WTC11 (cell line): Measurements from ENCODE around the gene ACTG2. TPM values are rescaled to one million over a fixed set of nuclear protein-coding genes. Genes with fewer than 3 reads are reported as not detected.

Experiments
- ATAC-seq: fragments of 200-7000 bp; cut with Tn5 transposase; 2 replicates; pipeline ENCODE4 v1.10.0; 2021; ENCODE audit warnings: mild to moderate bottlenecking, moderate library complexity
- CTCF ChIA-PET: fragments of 300-600 bp; sonication (Branson Sonifier 250); formaldehyde crosslinking; loops from one replicate; lab custom pipeline; 2021; ENCODE audit warnings: antibody characterized with exemption; lab: Charles Lee
- POLR2A ChIA-PET: fragments of 350-600 bp; sonication (Branson Sonifier 250); formaldehyde crosslinking; loops from one replicate; lab custom pipeline; 2021; ENCODE audit warnings: antibody characterized with exemption; lab: Charles Lee
- DNase-seq: peaks from one replicate; pipeline ENCODE4 v3.0.0; 2021; ENCODE audit warnings: low spot score
- H3K27ac Mint-ChIP-seq: 2 replicates; pipeline ENCODE4 v1.8.0; 2021; ENCODE audit warnings: mixed read lengths
- H3K27me3 Mint-ChIP-seq: 2 replicates; pipeline ENCODE4 v1.8.0; 2021; ENCODE audit warnings: low read depth, mild to moderate bottlenecking, moderate library complexity, mixed read lengths
- H3K36me3 Mint-ChIP-seq: 2 replicates; pipeline ENCODE4 v1.8.0; 2021; ENCODE audit warnings: mixed read lengths
- H3K4me1 Mint-ChIP-seq: 2 replicates; pipeline ENCODE4 v1.8.0; 2022; ENCODE audit warnings: mixed read lengths
- H3K4me3 Mint-ChIP-seq: 2 replicates; pipeline ENCODE4 v1.8.0; 2021; ENCODE audit warnings: mild to moderate bottlenecking, moderate library complexity, mixed read lengths
- H3K9me3 Mint-ChIP-seq: 2 replicates; pipeline ENCODE4 v1.8.0; 2021; ENCODE audit warnings: mixed read lengths
- ESRRA ChIP-seq: sonication (generic); formaldehyde crosslinking; IDR thresholded peaks from 2 replicates; pipeline ENCODE4 v1.8.1; 2022; ENCODE audit warnings: mild to moderate bottlenecking, missing genetic modification reagents, borderline replicate concordance
- FOXK1 ChIP-seq: sonication (generic); formaldehyde crosslinking; IDR thresholded peaks from 2 replicates; pipeline ENCODE4 v1.8.0; 2022; ENCODE audit warnings: mild to moderate bottlenecking, moderate library complexity, missing genetic modification reagents
- NR1H2 ChIP-seq: sonication (generic); formaldehyde crosslinking; IDR thresholded peaks from 2 replicates; pipeline ENCODE4 v1.9.0; 2021; ENCODE audit warnings: mild to moderate bottlenecking, moderate library complexity, missing genetic modification reagents
- TCF7 ChIP-seq: sonication (generic); formaldehyde crosslinking; IDR thresholded peaks from 2 replicates; pipeline ENCODE4 v1.8.0; 2022; ENCODE audit warnings: mild to moderate bottlenecking, low read depth, missing genetic modification reagents, moderate library complexity
- ZNF396 ChIP-seq: fragments of 250-450 bp; sonication (Bioruptor Pico); IDR thresholded peaks from 2 replicates; pipeline ENCODE4 v1.8.0; 2021; ENCODE audit warnings: mild to moderate bottlenecking, moderate library complexity, borderline replicate concordance
- total RNA-seq: library from RNA; stranded (reverse); gene quantifications from 3 replicates; pipeline ENCODE4 v1.2.3, GENCODE V29; 2021
- TF ChIP-seq, protein P1 (sequence below): sonication (generic); formaldehyde crosslinking; IDR thresholded peaks from 2 replicates; pipeline ENCODE4 v1.8.1; 2023; ENCODE audit warnings: mild to moderate bottlenecking, missing genetic modification reagents, borderline replicate concordance
- TF ChIP-seq, protein P2 (sequence below): sonication (generic); formaldehyde crosslinking; IDR thresholded peaks from 2 replicates; pipeline ENCODE4 v1.8.0; 2022; ENCODE audit warnings: missing genetic modification reagents
- TF ChIP-seq, protein P3 (sequence below): sonication (generic); formaldehyde crosslinking; IDR thresholded peaks from 2 replicates; pipeline ENCODE4 v1.8.1; 2023; ENCODE audit warnings: mild to moderate bottlenecking, missing genetic modification reagents
- TF ChIP-seq, protein P4 (sequence below): fragments of 250-450 bp; sonication (Bioruptor Pico); conservative IDR thresholded peaks from 2 replicates; pipeline ENCODE4 v1.9.0; 2021; ENCODE audit warnings: mild to moderate bottlenecking
- TF ChIP-seq, protein P5 (sequence below): sonication (generic); formaldehyde crosslinking; IDR thresholded peaks from 2 replicates; pipeline ENCODE4 v1.8.0; 2022; ENCODE audit warnings: mild to moderate bottlenecking, missing genetic modification reagents

The ACTG2 gene
- total RNA-seq, 1 experiment from 2014 or later, result 2.7 TPM

DNA sequence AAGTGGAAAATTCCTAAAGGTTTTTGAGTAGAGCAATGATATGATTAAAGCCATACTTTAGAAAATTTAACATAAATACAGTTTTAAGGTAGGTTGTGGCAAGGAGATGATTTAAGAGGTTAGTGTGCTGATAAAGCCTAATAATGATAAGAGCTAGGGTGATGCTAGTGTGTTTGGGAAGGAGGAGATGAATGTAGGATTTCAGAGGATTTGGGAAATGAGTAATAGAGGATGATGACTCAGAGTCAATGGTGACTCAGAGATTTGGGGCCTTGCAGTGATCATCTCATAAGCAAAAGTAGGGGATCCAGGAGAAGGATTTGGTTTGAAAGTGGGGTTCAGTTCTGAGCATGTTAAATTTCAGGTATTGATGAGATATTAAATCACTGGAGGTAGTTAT lies 40.8 kb upstream of the ACTG2 start (continued):
- TF ChIP-seq, protein P1, sequence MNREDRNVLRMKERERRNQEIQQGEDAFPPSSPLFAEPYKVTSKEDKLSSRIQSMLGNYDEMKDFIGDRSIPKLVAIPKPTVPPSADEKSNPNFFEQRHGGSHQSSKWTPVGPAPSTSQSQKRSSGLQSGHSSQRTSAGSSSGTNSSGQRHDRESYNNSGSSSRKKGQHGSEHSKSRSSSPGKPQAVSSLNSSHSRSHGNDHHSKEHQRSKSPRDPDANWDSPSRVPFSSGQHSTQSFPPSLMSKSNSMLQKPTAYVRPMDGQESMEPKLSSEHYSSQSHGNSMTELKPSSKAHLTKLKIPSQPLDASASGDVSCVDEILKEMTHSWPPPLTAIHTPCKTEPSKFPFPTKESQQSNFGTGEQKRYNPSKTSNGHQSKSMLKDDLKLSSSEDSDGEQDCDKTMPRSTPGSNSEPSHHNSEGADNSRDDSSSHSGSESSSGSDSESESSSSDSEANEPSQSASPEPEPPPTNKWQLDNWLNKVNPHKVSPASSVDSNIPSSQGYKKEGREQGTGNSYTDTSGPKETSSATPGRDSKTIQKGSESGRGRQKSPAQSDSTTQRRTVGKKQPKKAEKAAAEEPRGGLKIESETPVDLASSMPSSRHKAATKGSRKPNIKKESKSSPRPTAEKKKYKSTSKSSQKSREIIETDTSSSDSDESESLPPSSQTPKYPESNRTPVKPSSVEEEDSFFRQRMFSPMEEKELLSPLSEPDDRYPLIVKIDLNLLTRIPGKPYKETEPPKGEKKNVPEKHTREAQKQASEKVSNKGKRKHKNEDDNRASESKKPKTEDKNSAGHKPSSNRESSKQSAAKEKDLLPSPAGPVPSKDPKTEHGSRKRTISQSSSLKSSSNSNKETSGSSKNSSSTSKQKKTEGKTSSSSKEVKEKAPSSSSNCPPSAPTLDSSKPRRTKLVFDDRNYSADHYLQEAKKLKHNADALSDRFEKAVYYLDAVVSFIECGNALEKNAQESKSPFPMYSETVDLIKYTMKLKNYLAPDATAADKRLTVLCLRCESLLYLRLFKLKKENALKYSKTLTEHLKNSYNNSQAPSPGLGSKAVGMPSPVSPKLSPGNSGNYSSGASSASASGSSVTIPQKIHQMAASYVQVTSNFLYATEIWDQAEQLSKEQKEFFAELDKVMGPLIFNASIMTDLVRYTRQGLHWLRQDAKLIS (CRISPR knock-in tag), result no peak
- TF ChIP-seq, protein P2, sequence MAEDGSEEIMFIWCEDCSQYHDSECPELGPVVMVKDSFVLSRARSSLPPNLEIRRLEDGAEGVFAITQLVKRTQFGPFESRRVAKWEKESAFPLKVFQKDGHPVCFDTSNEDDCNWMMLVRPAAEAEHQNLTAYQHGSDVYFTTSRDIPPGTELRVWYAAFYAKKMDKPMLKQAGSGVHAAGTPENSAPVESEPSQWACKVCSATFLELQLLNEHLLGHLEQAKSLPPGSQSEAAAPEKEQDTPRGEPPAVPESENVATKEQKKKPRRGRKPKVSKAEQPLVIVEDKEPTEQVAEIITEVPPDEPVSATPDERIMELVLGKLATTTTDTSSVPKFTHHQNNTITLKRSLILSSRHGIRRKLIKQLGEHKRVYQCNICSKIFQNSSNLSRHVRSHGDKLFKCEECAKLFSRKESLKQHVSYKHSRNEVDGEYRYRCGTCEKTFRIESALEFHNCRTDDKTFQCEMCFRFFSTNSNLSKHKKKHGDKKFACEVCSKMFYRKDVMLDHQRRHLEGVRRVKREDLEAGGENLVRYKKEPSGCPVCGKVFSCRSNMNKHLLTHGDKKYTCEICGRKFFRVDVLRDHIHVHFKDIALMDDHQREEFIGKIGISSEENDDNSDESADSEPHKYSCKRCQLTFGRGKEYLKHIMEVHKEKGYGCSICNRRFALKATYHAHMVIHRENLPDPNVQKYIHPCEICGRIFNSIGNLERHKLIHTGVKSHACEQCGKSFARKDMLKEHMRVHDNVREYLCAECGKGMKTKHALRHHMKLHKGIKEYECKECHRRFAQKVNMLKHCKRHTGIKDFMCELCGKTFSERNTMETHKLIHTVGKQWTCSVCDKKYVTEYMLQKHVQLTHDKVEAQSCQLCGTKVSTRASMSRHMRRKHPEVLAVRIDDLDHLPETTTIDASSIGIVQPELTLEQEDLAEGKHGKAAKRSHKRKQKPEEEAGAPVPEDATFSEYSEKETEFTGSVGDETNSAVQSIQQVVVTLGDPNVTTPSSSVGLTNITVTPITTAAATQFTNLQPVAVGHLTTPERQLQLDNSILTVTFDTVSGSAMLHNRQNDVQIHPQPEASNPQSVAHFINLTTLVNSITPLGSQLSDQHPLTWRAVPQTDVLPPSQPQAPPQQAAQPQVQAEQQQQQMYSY (CRISPR knock-in tag), result no peak
- TF ChIP-seq, protein P3, sequence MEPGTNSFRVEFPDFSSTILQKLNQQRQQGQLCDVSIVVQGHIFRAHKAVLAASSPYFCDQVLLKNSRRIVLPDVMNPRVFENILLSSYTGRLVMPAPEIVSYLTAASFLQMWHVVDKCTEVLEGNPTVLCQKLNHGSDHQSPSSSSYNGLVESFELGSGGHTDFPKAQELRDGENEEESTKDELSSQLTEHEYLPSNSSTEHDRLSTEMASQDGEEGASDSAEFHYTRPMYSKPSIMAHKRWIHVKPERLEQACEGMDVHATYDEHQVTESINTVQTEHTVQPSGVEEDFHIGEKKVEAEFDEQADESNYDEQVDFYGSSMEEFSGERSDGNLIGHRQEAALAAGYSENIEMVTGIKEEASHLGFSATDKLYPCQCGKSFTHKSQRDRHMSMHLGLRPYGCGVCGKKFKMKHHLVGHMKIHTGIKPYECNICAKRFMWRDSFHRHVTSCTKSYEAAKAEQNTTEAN (CRISPR knock-in tag), result no peak
- TF ChIP-seq ZNF396 (CRISPR knock-in tag), result no peak

DNA sequence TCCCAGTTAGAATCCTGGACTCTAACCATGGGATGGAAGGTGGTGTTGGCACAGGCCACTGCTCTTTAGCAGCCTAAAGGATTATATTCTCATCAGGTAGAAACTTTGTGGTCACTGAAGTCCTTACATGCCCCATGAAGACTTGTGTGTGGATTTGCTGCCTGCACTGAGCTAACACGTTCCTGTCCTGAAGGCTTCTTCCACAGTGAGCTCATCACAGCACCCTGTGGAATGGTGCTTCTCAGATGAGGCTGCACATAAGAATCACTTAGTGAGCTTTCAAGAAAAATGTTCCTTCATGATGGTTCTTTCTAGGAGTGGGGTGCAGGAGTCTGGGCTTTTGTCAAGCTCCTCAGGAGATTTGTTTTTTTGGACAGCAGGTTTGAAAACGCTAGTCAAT lies 37.3 kb upstream of the ACTG2 start:
- H3K36me3 Mint-ChIP-seq, result peaks cover 53% of the 10 kb centered on the region

DNA sequence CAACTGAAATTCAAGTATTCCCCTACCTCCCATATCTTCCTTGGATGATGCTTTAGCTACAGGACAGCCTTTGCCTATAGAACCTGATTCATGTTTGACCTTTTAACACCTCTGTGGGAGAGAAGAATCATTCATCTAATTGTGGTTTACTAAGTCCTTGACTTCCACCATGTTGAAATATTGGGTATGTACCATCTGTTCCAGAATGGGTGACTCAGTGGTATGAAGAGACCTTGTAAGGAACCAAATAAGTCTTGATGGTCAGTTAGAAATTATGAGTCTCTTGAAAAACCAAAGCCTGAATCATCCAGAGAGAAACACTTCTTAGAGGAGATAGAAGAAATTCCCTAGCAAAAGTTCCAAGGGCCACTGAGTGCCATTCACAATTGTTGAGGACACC lies 36.6 kb upstream of the ACTG2 start:
- no peaks in the 10 kb centered on the region for H3K27me3 Mint-ChIP-seq
- ChIA-PET CTCF (no interaction called here), POLR2A (no interaction called here)
- no peak for DNase-seq
- H3K27ac Mint-ChIP-seq, result no peak overlapping the region
- H3K4me3 Mint-ChIP-seq, result no peak overlapping the region
- TF ChIP-seq NR1H2 (CRISPR knock-in tag) (no peak), FOXK1 (no peak)
- TF ChIP-seq, protein P4, sequence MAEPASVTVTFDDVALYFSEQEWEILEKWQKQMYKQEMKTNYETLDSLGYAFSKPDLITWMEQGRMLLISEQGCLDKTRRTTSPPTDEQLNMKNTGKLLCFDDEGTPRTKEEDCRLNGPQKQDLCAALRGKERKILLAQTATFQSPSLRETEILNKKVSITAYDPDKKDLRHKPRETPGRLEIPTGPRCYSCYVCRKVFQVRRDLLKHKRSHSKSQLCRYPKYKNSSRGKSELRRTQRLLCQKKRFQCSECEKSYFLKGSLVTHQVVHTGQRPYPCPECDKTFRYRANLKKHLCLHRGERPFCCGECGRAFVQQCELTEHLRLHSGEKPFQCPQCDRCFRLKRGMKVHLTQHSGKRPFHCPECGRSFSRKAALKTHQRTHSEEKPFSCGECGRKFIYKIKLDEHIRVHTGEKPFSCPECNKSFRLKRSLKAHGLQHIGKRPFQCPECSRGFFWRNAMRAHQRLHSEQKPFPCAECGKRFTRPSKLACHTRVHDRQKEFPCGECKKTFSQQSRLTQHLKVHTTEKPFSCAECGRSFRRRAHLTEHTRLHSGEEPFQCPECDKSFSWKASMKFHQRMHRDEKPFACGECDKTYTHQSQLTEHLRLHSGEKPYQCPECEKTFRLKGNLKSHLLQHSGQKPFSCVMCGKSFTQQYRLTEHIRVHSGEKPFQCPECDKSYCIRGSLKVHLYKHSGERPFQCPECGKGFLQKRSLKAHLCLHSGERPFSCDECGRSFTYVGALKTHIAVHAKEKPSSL, result no peak
- no peaks in the 10 kb centered on the region for H3K9me3 Mint-ChIP-seq
- H3K4me1 Mint-ChIP-seq, result no peaks in the 10 kb centered on the region
- H3K36me3 Mint-ChIP-seq, result peaks cover 54% of the 10 kb centered on the region
- no peak for ATAC-seq

More for the DNA sequence above, 37.3 kb upstream of the ACTG2 start:
- ChIA-PET POLR2A (no interaction called here), CTCF (no interaction called here)
- DNase-seq (no peak), ATAC-seq (no peak)
- no peak overlapping the region for H3K4me3 Mint-ChIP-seq
- H3K27ac Mint-ChIP-seq, result no peak overlapping the region
- H3K27me3 Mint-ChIP-seq, result no peaks in the 10 kb centered on the region
- TF ChIP-seq TCF7 (CRISPR knock-in tag) (no peak), ESRRA (CRISPR knock-in tag) (no peak)
- TF ChIP-seq, protein P2 (CRISPR knock-in tag), result no peak
- TF ChIP-seq, protein P5, sequence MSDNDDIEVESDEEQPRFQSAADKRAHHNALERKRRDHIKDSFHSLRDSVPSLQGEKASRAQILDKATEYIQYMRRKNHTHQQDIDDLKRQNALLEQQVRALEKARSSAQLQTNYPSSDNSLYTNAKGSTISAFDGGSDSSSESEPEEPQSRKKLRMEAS, result no peak
- TF ChIP-seq, all 79 proteins: peak for 0
- H3K9me3 Mint-ChIP-seq, result no peaks in the 10 kb centered on the region
- H3K4me1 Mint-ChIP-seq, result no peaks in the 10 kb centered on the region
